Measurements from ENCODE around the gene TGFBR3.

DNA sequence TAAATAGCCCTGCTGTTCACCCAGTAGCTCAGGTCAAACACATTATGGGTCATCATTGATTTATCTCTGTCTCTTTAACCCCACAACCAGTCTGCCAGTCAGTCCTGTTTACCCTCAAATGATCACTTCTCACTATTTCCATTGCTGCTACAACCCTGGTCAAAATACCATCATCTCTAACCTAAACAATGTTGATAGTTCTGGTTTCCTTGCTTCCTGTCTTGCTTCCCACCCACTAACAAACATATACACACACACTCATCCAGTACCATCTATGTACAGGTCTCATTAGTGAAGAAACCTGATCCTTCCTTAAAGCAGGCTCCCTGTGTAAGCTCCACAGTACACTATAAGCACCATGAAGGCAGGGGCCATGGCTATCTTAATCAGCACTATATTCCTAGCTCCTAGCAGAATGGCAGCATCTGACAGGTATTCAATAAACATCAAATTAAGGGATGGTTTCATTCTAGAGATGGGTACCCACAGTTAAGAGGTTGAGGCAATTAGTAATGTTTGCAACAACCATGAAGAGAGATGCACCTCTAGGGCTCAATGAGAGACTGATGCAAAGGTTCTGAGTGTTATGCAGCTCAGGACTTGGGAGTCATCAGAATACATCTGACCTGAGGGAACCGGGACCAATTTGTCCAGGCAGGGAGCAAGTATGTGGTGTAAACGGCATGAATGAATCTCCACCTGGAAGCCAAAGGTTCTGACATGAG lies 10.0 kb upstream of the TGFBR3 start:
- TF ChIP-seq, protein P1, sequence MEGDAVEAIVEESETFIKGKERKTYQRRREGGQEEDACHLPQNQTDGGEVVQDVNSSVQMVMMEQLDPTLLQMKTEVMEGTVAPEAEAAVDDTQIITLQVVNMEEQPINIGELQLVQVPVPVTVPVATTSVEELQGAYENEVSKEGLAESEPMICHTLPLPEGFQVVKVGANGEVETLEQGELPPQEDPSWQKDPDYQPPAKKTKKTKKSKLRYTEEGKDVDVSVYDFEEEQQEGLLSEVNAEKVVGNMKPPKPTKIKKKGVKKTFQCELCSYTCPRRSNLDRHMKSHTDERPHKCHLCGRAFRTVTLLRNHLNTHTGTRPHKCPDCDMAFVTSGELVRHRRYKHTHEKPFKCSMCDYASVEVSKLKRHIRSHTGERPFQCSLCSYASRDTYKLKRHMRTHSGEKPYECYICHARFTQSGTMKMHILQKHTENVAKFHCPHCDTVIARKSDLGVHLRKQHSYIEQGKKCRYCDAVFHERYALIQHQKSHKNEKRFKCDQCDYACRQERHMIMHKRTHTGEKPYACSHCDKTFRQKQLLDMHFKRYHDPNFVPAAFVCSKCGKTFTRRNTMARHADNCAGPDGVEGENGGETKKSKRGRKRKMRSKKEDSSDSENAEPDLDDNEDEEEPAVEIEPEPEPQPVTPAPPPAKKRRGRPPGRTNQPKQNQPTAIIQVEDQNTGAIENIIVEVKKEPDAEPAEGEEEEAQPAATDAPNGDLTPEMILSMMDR (IDR thresholded peaks at IDR 0.05), result no peak
- no peak for TF ChIP-seq EP300 (IDR thresholded peaks at IDR 0.05)
- TF ChIP-seq POLR2A (IDR thresholded peaks at IDR 0.05), result no peak
